H9 (cell line): Measurements from ENCODE around the gene KBTBD8. TPM values are rescaled to one million over a fixed set of nuclear protein-coding genes. Genes with fewer than 3 reads are reported as not detected.

Experiments
- DNase-seq: peaks from one replicate; pipeline ENCODE4 v3.0.0-alpha.2; 2017
- H2AFZ ChIP-seq: one replicate; pipeline ENCODE4 v1.6.1; 2013; ENCODE audit warnings: mild to moderate bottlenecking, low read length, control low read depth, moderate library complexity
- H2AK5ac ChIP-seq: 2 replicates; pipeline ENCODE4 v1.6.1; 2013; ENCODE audit warnings: low read length, control low read depth, mixed read lengths; ENCODE audit not compliant: insufficient read length
- H2BK120ac ChIP-seq: one replicate; pipeline ENCODE4 v1.6.1; 2013; ENCODE audit warnings: low read depth, mild to moderate bottlenecking, low read length, control low read depth, inconsistent platforms; ENCODE audit not compliant: poor library complexity, severe bottlenecking
- H2BK12ac ChIP-seq: 2 replicates; pipeline ENCODE4 v1.6.1; 2013; ENCODE audit warnings: low read length, control low read depth, mixed read lengths, low read depth; ENCODE audit not compliant: insufficient read length
- H2BK15ac ChIP-seq: 2 replicates; pipeline ENCODE4 v1.6.1; 2013; ENCODE audit warnings: low read depth, low read length, control low read depth
- H2BK20ac ChIP-seq: one replicate; pipeline ENCODE4 v1.6.1; 2013; ENCODE audit warnings: low read depth, mild to moderate bottlenecking, low read length, control low read depth, inconsistent platforms; ENCODE audit not compliant: poor library complexity, severe bottlenecking
- H2BK5ac ChIP-seq: 2 replicates; pipeline ENCODE4 v1.6.1; 2013; ENCODE audit warnings: low read length, control low read depth, mixed read lengths; ENCODE audit not compliant: insufficient read length
- H3K14ac ChIP-seq: 2 replicates; pipeline ENCODE4 v1.6.1; 2013; ENCODE audit warnings: low read length, control low read depth; ENCODE audit not compliant: insufficient read depth
- H3K18ac ChIP-seq: 2 replicates; pipeline ENCODE4 v1.6.1; 2013; ENCODE audit warnings: low read depth, mild to moderate bottlenecking, mixed read lengths, low read length, control low read depth; ENCODE audit not compliant: insufficient read length
- H3K23ac ChIP-seq: 2 replicates; pipeline ENCODE4 v1.6.1; 2013; ENCODE audit warnings: low read length, control low read depth, mixed read lengths, low read depth; ENCODE audit not compliant: insufficient read length
- H3K23me2 ChIP-seq: 2 replicates; pipeline ENCODE4 v1.6.1; 2013; ENCODE audit warnings: low read depth, mild to moderate bottlenecking, mixed read lengths, low read length, control low read depth; ENCODE audit not compliant: insufficient read length, poor library complexity, severe bottlenecking
- H3K27ac ChIP-seq: 2 replicates; pipeline ENCODE4 v1.5.1; 2013; ENCODE audit warnings: low read length, control low read depth, mixed read lengths, low read depth; ENCODE audit not compliant: insufficient read length
- H3K27me3 ChIP-seq: 2 replicates; pipeline ENCODE4 v1.6.1; 2013; ENCODE audit warnings: low read length, control low read depth, inconsistent platforms; ENCODE audit not compliant: insufficient read depth
- H3K4ac ChIP-seq: 2 replicates; pipeline ENCODE4 v1.6.1; 2013; ENCODE audit warnings: low read depth, mild to moderate bottlenecking, control low read depth, inconsistent platforms, low read length, moderate library complexity
- H3K4me1 ChIP-seq: 2 replicates; pipeline ENCODE4 v1.6.1; 2013; ENCODE audit warnings: low read length, control low read depth, inconsistent platforms; ENCODE audit not compliant: insufficient read depth
- H3K4me2 ChIP-seq: 2 replicates; pipeline ENCODE4 v1.6.1; 2013; ENCODE audit warnings: low read length, control low read depth, mixed read lengths; ENCODE audit not compliant: insufficient read length, insufficient read depth
- H3K56ac ChIP-seq: 2 replicates; pipeline ENCODE4 v1.6.1; 2013; ENCODE audit warnings: low read depth, mild to moderate bottlenecking, mixed read lengths, low read length, control low read depth; ENCODE audit not compliant: insufficient read length
- H3K79me1 ChIP-seq: 2 replicates; pipeline ENCODE4 v1.6.1; 2013; ENCODE audit warnings: low read depth, mild to moderate bottlenecking, moderate library complexity, low read length, control low read depth, inconsistent platforms; ENCODE audit not compliant: insufficient read depth, poor library complexity, severe bottlenecking
- H3K79me2 ChIP-seq: 2 replicates; pipeline ENCODE4 v1.6.1; 2013; ENCODE audit warnings: low read length, control low read depth, inconsistent platforms; ENCODE audit not compliant: insufficient read depth
- H3K9ac ChIP-seq: 2 replicates; pipeline ENCODE4 v1.6.1; 2013; ENCODE audit warnings: low read length, control low read depth, mixed read lengths; ENCODE audit not compliant: insufficient read length; ENCODE audit errors: extremely low read depth
- H3K9me3 ChIP-seq: one replicate; pipeline ENCODE4 v1.6.1; 2013; ENCODE audit warnings: low read depth, low read length, inconsistent platforms; ENCODE audit not compliant: control insufficient read depth
- H3T11ph ChIP-seq: one replicate; pipeline ENCODE4 v1.6.1; 2013; ENCODE audit warnings: mild to moderate bottlenecking, low read length, control low read depth, inconsistent platforms
- H4K20me1 ChIP-seq: one replicate; pipeline ENCODE4 v1.6.1; 2013; ENCODE audit not compliant: control insufficient read depth, insufficient read length, insufficient read depth
- H4K5ac ChIP-seq: 2 replicates; pipeline ENCODE4 v1.6.1; 2013; ENCODE audit warnings: low read depth, mild to moderate bottlenecking, mixed read lengths, low read length, control low read depth; ENCODE audit not compliant: insufficient read length
- H4K8ac ChIP-seq: replicated peaks from 2 replicates; pipeline ENCODE4 v1.6.1; 2013; ENCODE audit warnings: low read length, control low read depth, mixed read lengths, low read depth; ENCODE audit not compliant: insufficient read length
- H4K91ac ChIP-seq: 2 replicates; pipeline ENCODE4 v1.6.1; 2013; ENCODE audit warnings: low read depth, mild to moderate bottlenecking, moderate library complexity, mixed read lengths, low read length, control low read depth; ENCODE audit not compliant: insufficient read length
- H3K27ac Mint-ChIP-seq, 3 experiments: 2 replicates in 2 of 3; 3 replicates in 1 of 3; pipeline ENCODE4 v1.8.0; 2020 to 2021; ENCODE audit warnings: mixed read lengths in 3 of 3, mild to moderate bottlenecking in 1 of 3, moderate library complexity in 1 of 3
- H3K27me3 Mint-ChIP-seq: 2 replicates; pipeline ENCODE4 v1.8.0; 2021; ENCODE audit warnings: low read depth, mild to moderate bottlenecking, moderate library complexity, mixed read lengths
- H3K36me3 Mint-ChIP-seq, 3 experiments: 2 replicates in 2 of 3; 3 replicates in 1 of 3; pipeline ENCODE4 v1.8.0; 2020 to 2021; ENCODE audit warnings: low read depth in 3 of 3, mixed read lengths in 3 of 3; ENCODE audit not compliant: insufficient read depth in 1 of 3
- H3K4me1 Mint-ChIP-seq, 2 experiments: 2 replicates each; pipeline ENCODE4 v1.8.0; 2020; ENCODE audit warnings: mixed read lengths in 2 of 2
- H3K4me3 Mint-ChIP-seq, 2 experiments: 2 replicates in 1 of 2; 3 replicates in 1 of 2; pipeline ENCODE4 v1.8.0; 2020 to 2021; ENCODE audit warnings: mild to moderate bottlenecking in 2 of 2, mixed read lengths in 2 of 2, moderate library complexity in 1 of 2
- H3K9me3 Mint-ChIP-seq, 2 experiments: 2 replicates in 1 of 2; 3 replicates in 1 of 2; pipeline ENCODE4 v1.8.0; 2020; ENCODE audit warnings: mild to moderate bottlenecking in 2 of 2, mixed read lengths in 2 of 2, moderate library complexity in 1 of 2
- WGBS: extraction: QIAGEN DNeasy Blood & Tissue Kit; methylation state at CpG from one replicate; pipeline ENCODE4 v1.1.7; 2013; ENCODE audit warnings: missing lambda C conversion rate, low lambda C conversion rate, mixed read lengths; ENCODE audit not compliant: insufficient read length; ENCODE audit errors: extremely low coverage; 5-methylcytosine and 5-hydroxymethylcytosine counted together
- total RNA-seq: library from RNA; stranded (reverse); gene quantifications from 2 replicates; pipeline ENCODE4 v1.2.1, GENCODE V29; 2021
- TF ChIP-seq, protein P1 (sequence below): fragments of 200-600 bp; sonication (generic); conservative IDR thresholded peaks from 3 replicates; pipeline ENCODE4 v1.8.0; 2021; ENCODE audit warnings: antibody characterized with exemption, mild to moderate bottlenecking

The KBTBD8 gene
- total RNA-seq, 1 experiment from 2014 or later = 16.7 TPM

DNA sequence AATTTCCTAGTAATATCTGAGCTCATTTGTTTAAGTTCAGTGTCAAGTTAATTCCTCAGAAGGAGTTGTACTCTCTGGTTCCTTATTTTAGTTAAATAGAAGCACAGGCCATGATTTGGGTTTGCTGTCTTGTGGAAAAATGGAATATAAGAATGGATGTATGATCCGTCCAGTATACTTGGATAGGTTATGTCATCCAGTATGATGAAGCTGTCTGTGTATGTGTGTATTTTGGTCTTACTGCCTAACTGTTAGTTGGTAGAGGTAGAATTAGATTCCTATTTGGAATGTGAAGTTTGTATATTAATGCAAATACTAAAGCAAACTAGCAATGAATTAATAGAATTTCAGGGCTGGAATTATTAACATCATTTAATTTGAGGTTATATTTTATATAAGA lies 7.9 kb downstream of the KBTBD8 start:
- no peak overlapping the region for H3K18ac ChIP-seq
- H3K23me2 ChIP-seq = no peaks in the 10 kb centered on the region
- Mint-ChIP-seq H3K27ac (peak overlapping the region in 1 of 3 experiments; percentile 47; a peak in 1 of 7 replicates), H3K36me3 (peaks cover 0 to 36% (median 0%) of the 10 kb centered on the region in 3 experiments; a peak in 4 of 7 replicates), H3K9me3 (no peaks in the 10 kb centered on the region), H3K4me3 (no peak overlapping the region), H3K4me1 (peaks cover 12% of the 10 kb centered on the region in 2 experiments), H3K27me3 (no peaks in the 10 kb centered on the region)
- no peak overlapping the region for H2BK5ac ChIP-seq
- no peak overlapping the region for H3K27ac ChIP-seq
- no peak overlapping the region for H3K23ac ChIP-seq
- H3K4ac ChIP-seq = no peak overlapping the region
- H4K5ac ChIP-seq = no peak overlapping the region
- H3K56ac ChIP-seq = no peak overlapping the region
- no peaks in the 10 kb centered on the region for H4K20me1 ChIP-seq
- no peak overlapping the region for H3K4me2 ChIP-seq
- no peak overlapping the region for H3K14ac ChIP-seq
- H3K79me1 ChIP-seq = peaks cover 3% of the 10 kb centered on the region
- H2BK120ac ChIP-seq = no peak overlapping the region
- no peak overlapping the region for H3K9ac ChIP-seq
- H3K79me2 ChIP-seq = no peaks in the 10 kb centered on the region; the same call in 1 of the 2 replicates
- no peaks in the 10 kb centered on the region for H3K27me3 ChIP-seq
- no peak overlapping the region for H2BK12ac ChIP-seq
- TF ChIP-seq, protein P1, sequence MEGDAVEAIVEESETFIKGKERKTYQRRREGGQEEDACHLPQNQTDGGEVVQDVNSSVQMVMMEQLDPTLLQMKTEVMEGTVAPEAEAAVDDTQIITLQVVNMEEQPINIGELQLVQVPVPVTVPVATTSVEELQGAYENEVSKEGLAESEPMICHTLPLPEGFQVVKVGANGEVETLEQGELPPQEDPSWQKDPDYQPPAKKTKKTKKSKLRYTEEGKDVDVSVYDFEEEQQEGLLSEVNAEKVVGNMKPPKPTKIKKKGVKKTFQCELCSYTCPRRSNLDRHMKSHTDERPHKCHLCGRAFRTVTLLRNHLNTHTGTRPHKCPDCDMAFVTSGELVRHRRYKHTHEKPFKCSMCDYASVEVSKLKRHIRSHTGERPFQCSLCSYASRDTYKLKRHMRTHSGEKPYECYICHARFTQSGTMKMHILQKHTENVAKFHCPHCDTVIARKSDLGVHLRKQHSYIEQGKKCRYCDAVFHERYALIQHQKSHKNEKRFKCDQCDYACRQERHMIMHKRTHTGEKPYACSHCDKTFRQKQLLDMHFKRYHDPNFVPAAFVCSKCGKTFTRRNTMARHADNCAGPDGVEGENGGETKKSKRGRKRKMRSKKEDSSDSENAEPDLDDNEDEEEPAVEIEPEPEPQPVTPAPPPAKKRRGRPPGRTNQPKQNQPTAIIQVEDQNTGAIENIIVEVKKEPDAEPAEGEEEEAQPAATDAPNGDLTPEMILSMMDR = no peak
- no peak overlapping the region for H4K8ac ChIP-seq
- no peak overlapping the region for H4K91ac ChIP-seq
- no peak for DNase-seq
- WGBS = no CpG with 5 or more reads among the region's 1 CpG
- H3K4me1 ChIP-seq = peaks cover 4% of the 10 kb centered on the region; the same call in 1 of the 2 replicates
- no peak overlapping the region for H3T11ph ChIP-seq
- H2BK20ac ChIP-seq = no peak overlapping the region
- no peak overlapping the region for H2AK5ac ChIP-seq
- H2AFZ ChIP-seq = no peak overlapping the region
- no peaks in the 10 kb centered on the region for H3K9me3 ChIP-seq
- no peak overlapping the region for H2BK15ac ChIP-seq
